Testis (tissue), 2 donors: ENCODE data around the gene KCNAB2.

Source experiments
- POLR2A ChIP-seq: fragments of 450-650 bp; IDR thresholded peaks from one replicate; pipeline ENCODE4 v1.6.1; 2017; ENCODE audit warnings: antibody characterized with exemption, mild to moderate bottlenecking, moderate library complexity
- TF ChIP-seq, protein P1 (sequence below), 3 experiments: fragments of 450-650 bp in 2 of 3; fragments of 200-600 bp in 1 of 3; sonication (generic) in 1 of 3; IDR thresholded peaks; one replicate each; pipeline ENCODE4 v1.5.1; 2016 to 2019; ENCODE audit warnings: antibody characterized with exemption in 3 of 3, mild to moderate bottlenecking in 2 of 3, moderate library complexity in 1 of 3

DNA sequence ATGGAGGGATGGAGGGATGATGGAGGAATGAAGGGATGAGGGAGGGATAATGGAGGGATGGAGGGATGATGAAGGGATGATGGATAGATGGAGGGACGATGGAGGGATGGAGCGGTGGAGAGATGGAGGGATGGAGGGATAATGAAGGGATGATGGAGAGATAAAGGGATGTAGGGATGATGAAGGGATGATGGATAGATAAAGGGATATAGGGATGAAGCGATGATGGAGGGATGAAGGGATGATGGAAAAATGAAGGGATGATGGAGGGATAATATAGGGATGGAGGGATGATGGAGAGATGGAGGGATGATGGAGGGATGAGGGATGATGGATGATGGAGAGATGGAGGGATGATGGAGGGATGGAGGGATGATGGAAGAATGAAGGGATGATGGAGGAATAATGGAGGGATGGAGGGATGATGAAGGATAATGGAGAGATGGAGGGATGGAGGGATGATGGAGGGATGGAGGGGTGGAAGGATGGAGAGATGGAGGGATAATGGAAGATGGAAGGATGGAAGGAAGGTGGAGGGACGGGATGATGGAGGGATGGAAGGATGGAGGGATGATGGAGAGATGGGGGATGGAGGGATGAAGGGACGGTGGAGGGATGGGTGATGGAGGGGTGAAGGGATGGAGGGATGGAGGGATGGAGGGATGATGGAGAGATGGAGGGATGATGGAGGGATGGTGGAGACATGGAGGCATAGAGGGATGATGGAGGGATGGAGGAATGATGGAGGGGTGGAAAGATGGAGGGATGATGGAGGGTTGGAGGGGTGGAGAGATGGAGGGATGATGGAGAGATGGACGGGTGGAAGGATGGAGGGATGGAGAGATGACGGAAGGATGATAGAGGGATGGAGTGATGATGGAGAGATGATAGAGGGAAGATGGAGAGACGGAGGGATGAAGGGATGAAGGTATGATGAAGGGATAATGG lies 62.0 kb downstream of the KCNAB2 start:
- TF ChIP-seq, protein P1, sequence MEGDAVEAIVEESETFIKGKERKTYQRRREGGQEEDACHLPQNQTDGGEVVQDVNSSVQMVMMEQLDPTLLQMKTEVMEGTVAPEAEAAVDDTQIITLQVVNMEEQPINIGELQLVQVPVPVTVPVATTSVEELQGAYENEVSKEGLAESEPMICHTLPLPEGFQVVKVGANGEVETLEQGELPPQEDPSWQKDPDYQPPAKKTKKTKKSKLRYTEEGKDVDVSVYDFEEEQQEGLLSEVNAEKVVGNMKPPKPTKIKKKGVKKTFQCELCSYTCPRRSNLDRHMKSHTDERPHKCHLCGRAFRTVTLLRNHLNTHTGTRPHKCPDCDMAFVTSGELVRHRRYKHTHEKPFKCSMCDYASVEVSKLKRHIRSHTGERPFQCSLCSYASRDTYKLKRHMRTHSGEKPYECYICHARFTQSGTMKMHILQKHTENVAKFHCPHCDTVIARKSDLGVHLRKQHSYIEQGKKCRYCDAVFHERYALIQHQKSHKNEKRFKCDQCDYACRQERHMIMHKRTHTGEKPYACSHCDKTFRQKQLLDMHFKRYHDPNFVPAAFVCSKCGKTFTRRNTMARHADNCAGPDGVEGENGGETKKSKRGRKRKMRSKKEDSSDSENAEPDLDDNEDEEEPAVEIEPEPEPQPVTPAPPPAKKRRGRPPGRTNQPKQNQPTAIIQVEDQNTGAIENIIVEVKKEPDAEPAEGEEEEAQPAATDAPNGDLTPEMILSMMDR (IDR thresholded peaks at IDR 0.05): no peak
- TF ChIP-seq POLR2A: no peak
